ENCODE data around the gene SLC22A23. TPM values are rescaled to one million over a fixed set of nuclear protein-coding genes. Genes with fewer than 3 reads are reported as not detected.

Gene SLC22A23
- total and polyA plus RNA-seq, 4 donors = 4.9 to 45.4 (median 19.7) TPM

- TF ChIP-seq HNF4G (IDR thresholded peaks at IDR 0.05) = no peak
- no peak for TF ChIP-seq FOXA1 (IDR thresholded peaks at IDR 0.05)
- no peak for TF ChIP-seq ATF3 (IDR thresholded peaks at IDR 0.05)
- no peak for TF ChIP-seq GABPA (IDR thresholded peaks at IDR 0.05 in 1 of 2, conservative IDR thresholded peaks at IDR 0.05 in 1 of 2)
- no peak for TF ChIP-seq EGR1 (IDR thresholded peaks at IDR 0.05; ENCODE audit: low read depth in 2 of 2)
- TF ChIP-seq RXRA (IDR thresholded peaks at IDR 0.05) = no peak
- Histone ChIP-seq H3K27me3 (ENCODE audit: control insufficient read depth in 4 of 4, insufficient read depth in 4 of 4, low read length in 3 of 4) (peaks cover 0 to 11% (median 4%) of the 10 kb centered on the region in 4 donors), H3K4me1 (ENCODE audit: control insufficient read depth in 4 of 4, insufficient read depth in 4 of 4, low read length in 3 of 4) (peaks cover 18 to 46% (median 34%) of the 10 kb centered on the region in 4 donors), H3K27ac (ENCODE audit: low read depth in 1 of 2, low read length in 2 of 2) (no peak overlapping the region), H3K9me3 (ENCODE audit: control insufficient read depth in 4 of 4, low read length in 3 of 4) (no peaks in the 10 kb centered on the region), H3K9ac (ENCODE audit: low read depth in 1 of 2, low read length in 2 of 2) (no peak overlapping the region), H3K36me3 (ENCODE audit: control insufficient read depth in 4 of 4, insufficient read depth in 3 of 4, low read depth in 1 of 4, low read length in 3 of 4) (no peaks in the 10 kb centered on the region), H3K4me3 (ENCODE audit: low read depth in 1 of 3, low read length in 3 of 3) (peak overlapping the region in 1 of 3 donors; percentile 32)
- DNase-seq (ENCODE audit: low spot score) = no peak
- WGBS = 4% methylated on average over 62 of the region's 62 CpGs
Observed at GRCh38 chr6:3228771-3229565, 227.9 kb downstream of the SLC22A23 start.

- peak overlapping the region in 1 of 3 donors; percentile 32 for H3K4me3 ChIP-seq (ENCODE audit: low read depth in 1 of 3, low read length in 3 of 3)
- H3K9me3 ChIP-seq (ENCODE audit: control insufficient read depth in 4 of 4, low read length in 3 of 4) = no peaks in the 10 kb centered on the region
- no peaks in the 10 kb centered on the region for H3K36me3 ChIP-seq (ENCODE audit: control insufficient read depth in 4 of 4, insufficient read depth in 3 of 4, low read depth in 1 of 4, low read length in 3 of 4)
- no peak for DNase-seq (ENCODE audit: low spot score)
- H3K9ac ChIP-seq (ENCODE audit: low read depth in 1 of 2, low read length in 2 of 2) = no peak overlapping the region
- TF ChIP-seq JUND (IDR thresholded peaks at IDR 0.05) = no peak
- no peak for TF ChIP-seq SP1 (IDR thresholded peaks at IDR 0.05)
- no peak for TF ChIP-seq NR2F2 (IDR thresholded peaks at IDR 0.05)
- TF ChIP-seq EGR1 (IDR thresholded peaks at IDR 0.05; ENCODE audit: low read depth in 2 of 2) = no peak
- TF ChIP-seq, protein P1, sequence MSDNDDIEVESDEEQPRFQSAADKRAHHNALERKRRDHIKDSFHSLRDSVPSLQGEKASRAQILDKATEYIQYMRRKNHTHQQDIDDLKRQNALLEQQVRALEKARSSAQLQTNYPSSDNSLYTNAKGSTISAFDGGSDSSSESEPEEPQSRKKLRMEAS (IDR thresholded peaks at IDR 0.05) = no peak
- no peak for TF ChIP-seq ZBTB33 (IDR thresholded peaks at IDR 0.05)
- no peak for TF ChIP-seq HNF4A (conservative IDR thresholded peaks at IDR 0.05)
- TF ChIP-seq RXRA (IDR thresholded peaks at IDR 0.05) = no peak
- TF ChIP-seq TAF1 (conservative IDR thresholded peaks at IDR 0.05) = no peak
- no peak for TF ChIP-seq RAD21 (IDR thresholded peaks at IDR 0.05)
- no peak for TF ChIP-seq REST (IDR thresholded peaks at IDR 0.05)
- no peak for TF ChIP-seq FOXA2 (IDR thresholded peaks at IDR 0.05)
- no peak for TF ChIP-seq GABPA (IDR thresholded peaks at IDR 0.05 in 1 of 2, conservative IDR thresholded peaks at IDR 0.05 in 1 of 2)
- TF ChIP-seq FOXA1 (IDR thresholded peaks at IDR 0.05) = no peak
- TF ChIP-seq ATF3 (IDR thresholded peaks at IDR 0.05) = no peak
- H3K27me3 ChIP-seq (ENCODE audit: control insufficient read depth in 4 of 4, insufficient read depth in 4 of 4, low read length in 3 of 4) = peaks cover 0 to 11% (median 3%) of the 10 kb centered on the region in 4 donors
- H3K4me1 ChIP-seq (ENCODE audit: control insufficient read depth in 4 of 4, insufficient read depth in 4 of 4, low read length in 3 of 4) = peaks cover 18 to 46% (median 34%) of the 10 kb centered on the region in 4 donors
- WGBS = 4% methylated on average over 38 of the region's 38 CpGs
- no peak overlapping the region for H3K27ac ChIP-seq (ENCODE audit: low read depth in 1 of 2, low read length in 2 of 2)
Observed at GRCh38 chr6:3228046-3228671, 228.7 kb downstream of the SLC22A23 start.
